Gastroesophageal sphincter (tissue), 4 donors: Measurements from ENCODE around the gene SCARB1. TPM values are rescaled to one million over a fixed set of nuclear protein-coding genes. Genes with fewer than 3 reads are reported as not detected.

Source experiments
- ATAC-seq: fragments of 150-250 bp; one replicate; pipeline ENCODE4 v1.9.1; 2016; ENCODE audit warnings: mild to moderate bottlenecking, moderate library complexity
- H3K27ac ChIP-seq, 4 donors: fragments of 200-600 bp; sonication (generic) in 3 of 4; 1 replicate in 3 of 4; 2 replicates in 1 of 4; pipeline ENCODE4 v1.5.1; 2016 to 2019
- H3K27me3 ChIP-seq: fragments of 200-600 bp; sonication (generic); one replicate; pipeline ENCODE4 v1.5.1; 2019
- H3K36me3 ChIP-seq, 2 donors: fragments of 200-600 bp; sonication (generic); one replicate each; pipeline ENCODE4 v1.5.1; 2019; ENCODE audit warnings: control low read depth in 1 of 2
- H3K4me1 ChIP-seq, 3 donors: fragments of 200-600 bp; sonication (generic); 1 replicate in 2 of 3; 2 replicates in 1 of 3; pipeline ENCODE4 v1.5.1; 2016 to 2019; ENCODE audit warnings: control low read depth in 2 of 3
- H3K4me3 ChIP-seq, 2 donors: fragments of 200-600 bp; sonication (generic); one replicate each; pipeline ENCODE4 v1.5.1; 2019; ENCODE audit warnings: mild to moderate bottlenecking in 1 of 2, moderate library complexity in 1 of 2
- H3K9me3 ChIP-seq, 3 donors: fragments of 200-600 bp; sonication (generic); one replicate each; pipeline ENCODE4 v1.5.1; 2017 to 2019; ENCODE audit warnings: control low read depth in 2 of 3
- EP300 ChIP-seq: sonication (generic); formaldehyde crosslinking; IDR thresholded peaks from one replicate; pipeline ENCODE4 v1.6.1; 2017; ENCODE audit warnings: antibody characterized with exemption, mild to moderate bottlenecking
- POLR2A ChIP-seq, 2 donors: fragments of 450-650 bp; IDR thresholded peaks; one replicate each; pipeline ENCODE4 v1.6.1; 2017; ENCODE audit warnings: antibody characterized with exemption in 2 of 2, mild to moderate bottlenecking in 2 of 2, moderate library complexity in 1 of 2
- POLR2AphosphoS5 ChIP-seq: sonication (generic); formaldehyde crosslinking; IDR thresholded peaks from one replicate; pipeline ENCODE4 v1.6.1; 2017; ENCODE audit warnings: antibody characterized with exemption
- WGBS, 2 donors: methylation state at CpG; one replicate each; pipeline ENCODE4 v1.1.5; 2018; ENCODE audit warnings: low coverage in 1 of 2; 5-methylcytosine and 5-hydroxymethylcytosine counted together
- total RNA-seq, 4 donors: library from RNA; depleted of rRNA; stranded (reverse); fragments of >200 nt; gene quantifications; one replicate each; pipeline ENCODE4 v1.1.0, GENCODE V29; 2016
- TF ChIP-seq, protein P1 (sequence below), 4 experiments: fragments of 200-600 bp in 2 of 4; fragments of 450-650 bp in 2 of 4; sonication (generic) in 1 of 4; IDR thresholded peaks; one replicate each; pipeline ENCODE4 v1.5.1; 2017 to 2019; ENCODE audit warnings: antibody characterized with exemption in 4 of 4, mild to moderate bottlenecking in 2 of 4, moderate library complexity in 2 of 4

Gene SCARB1
- total RNA-seq, 4 donors from 2014 or later: 6.8 to 13.9 (median 11.5) TPM

GRCh38 chr12:124812979-124813378 is 50.7 kb downstream of the SCARB1 start:
- Histone ChIP-seq H3K9me3 (no peaks in the 10 kb centered on the region), H3K4me1 (no peaks in the 10 kb centered on the region), H3K27ac (no peak overlapping the region), H3K36me3 (peaks cover 0 to 51% of the 10 kb centered on the region in 2 donors), H3K27me3 (no peaks in the 10 kb centered on the region), H3K4me3 (no peak overlapping the region)
- TF ChIP-seq, protein P1, sequence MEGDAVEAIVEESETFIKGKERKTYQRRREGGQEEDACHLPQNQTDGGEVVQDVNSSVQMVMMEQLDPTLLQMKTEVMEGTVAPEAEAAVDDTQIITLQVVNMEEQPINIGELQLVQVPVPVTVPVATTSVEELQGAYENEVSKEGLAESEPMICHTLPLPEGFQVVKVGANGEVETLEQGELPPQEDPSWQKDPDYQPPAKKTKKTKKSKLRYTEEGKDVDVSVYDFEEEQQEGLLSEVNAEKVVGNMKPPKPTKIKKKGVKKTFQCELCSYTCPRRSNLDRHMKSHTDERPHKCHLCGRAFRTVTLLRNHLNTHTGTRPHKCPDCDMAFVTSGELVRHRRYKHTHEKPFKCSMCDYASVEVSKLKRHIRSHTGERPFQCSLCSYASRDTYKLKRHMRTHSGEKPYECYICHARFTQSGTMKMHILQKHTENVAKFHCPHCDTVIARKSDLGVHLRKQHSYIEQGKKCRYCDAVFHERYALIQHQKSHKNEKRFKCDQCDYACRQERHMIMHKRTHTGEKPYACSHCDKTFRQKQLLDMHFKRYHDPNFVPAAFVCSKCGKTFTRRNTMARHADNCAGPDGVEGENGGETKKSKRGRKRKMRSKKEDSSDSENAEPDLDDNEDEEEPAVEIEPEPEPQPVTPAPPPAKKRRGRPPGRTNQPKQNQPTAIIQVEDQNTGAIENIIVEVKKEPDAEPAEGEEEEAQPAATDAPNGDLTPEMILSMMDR (IDR thresholded peaks at IDR 0.05): no peak
- TF ChIP-seq POLR2AphosphoS5 (no peak), POLR2A (IDR thresholded peaks at IDR 0.05) (no peak), EP300 (no peak)
- WGBS, 2 donors: 100% methylated on average over 2 of the region's 2 CpGs
- no peak for ATAC-seq

GRCh38 chr12:124812356-124812755 is 51.3 kb downstream of the SCARB1 start:
- ATAC-seq: no peak
- Histone ChIP-seq H3K4me3 (no peak overlapping the region), H3K27me3 (no peaks in the 10 kb centered on the region), H3K4me1 (no peaks in the 10 kb centered on the region), H3K36me3 (peaks cover 0 to 57% of the 10 kb centered on the region in 2 donors), H3K27ac (no peak overlapping the region), H3K9me3 (no peaks in the 10 kb centered on the region)
- 100% methylated on average over 3 of the region's 9 CpGs; no CpG with 5 or more reads in 1 of the 2 donors for WGBS, 2 donors
- TF ChIP-seq POLR2AphosphoS5 (no peak), EP300 (no peak), POLR2A (IDR thresholded peaks at IDR 0.05) (no peak)
- TF ChIP-seq, protein P1 (IDR thresholded peaks at IDR 0.05): no peak

DNA sequence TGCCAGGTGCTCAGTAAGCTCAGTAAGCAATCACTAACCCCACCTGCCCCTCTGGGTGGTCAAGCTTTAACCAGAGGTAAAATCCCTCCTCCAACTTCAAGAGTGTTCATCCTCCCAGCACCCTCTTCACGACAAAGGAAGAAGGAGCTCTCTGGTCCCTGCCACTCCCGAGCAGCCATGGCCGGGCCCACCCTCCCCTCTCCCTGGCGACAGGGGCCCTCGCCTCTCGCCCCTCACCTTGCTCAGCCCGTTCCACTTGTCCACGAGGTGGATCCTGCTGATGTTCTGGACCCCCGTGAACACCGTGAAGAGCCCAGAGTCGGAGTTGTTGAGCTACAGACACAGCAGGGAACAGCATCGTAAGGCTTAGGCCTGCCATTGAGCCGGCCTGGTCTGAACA is 52.0 kb downstream of the SCARB1 start:
- no peak for TF ChIP-seq POLR2AphosphoS5
- no peak for TF ChIP-seq POLR2A (IDR thresholded peaks at IDR 0.05)
- TF ChIP-seq, protein P1 (IDR thresholded peaks at IDR 0.05): no peak
- TF ChIP-seq EP300: no peak
- H3K4me3 ChIP-seq: no peak overlapping the region
- no peak for ATAC-seq
- no peaks in the 10 kb centered on the region for H3K4me1 ChIP-seq
- H3K27ac ChIP-seq: no peak overlapping the region
- WGBS, 2 donors: 100% methylated on average over 1 of the region's 13 CpGs; no CpG with 5 or more reads in 1 of the 2 donors
- H3K27me3 ChIP-seq: no peaks in the 10 kb centered on the region
- H3K9me3 ChIP-seq: no peaks in the 10 kb centered on the region
- H3K36me3 ChIP-seq: peaks cover 0 to 55% of the 10 kb centered on the region in 2 donors

- TF ChIP-seq EP300 (no peak), POLR2AphosphoS5 (no peak), POLR2A (IDR thresholded peaks at IDR 0.05) (no peak)
- TF ChIP-seq, protein P1 (IDR thresholded peaks at IDR 0.05): no peak
- peaks cover 0 to under 1% (median 0%) of the 10 kb centered on the region in 3 donors for H3K4me1 ChIP-seq
- H3K9me3 ChIP-seq: no peaks in the 10 kb centered on the region
- no peaks in the 10 kb centered on the region for H3K27me3 ChIP-seq
- no peak overlapping the region for H3K4me3 ChIP-seq
- 100% methylated on average over 3 of the region's 8 CpGs; no CpG with 5 or more reads in 1 of the 2 donors for WGBS, 2 donors
- peaks cover 0 to 52% of the 10 kb centered on the region in 2 donors for H3K36me3 ChIP-seq
- no peak overlapping the region for H3K27ac ChIP-seq
- ATAC-seq: no peak
Observed at GRCh38 chr12:124809878-124810277, 53.8 kb downstream of the SCARB1 start.

- no peak overlapping the region for H3K27ac ChIP-seq
- no peaks in the 10 kb centered on the region for H3K27me3 ChIP-seq
- H3K9me3 ChIP-seq: no peaks in the 10 kb centered on the region
- peaks cover 0 to 47% of the 10 kb centered on the region in 2 donors for H3K36me3 ChIP-seq
- peaks cover 0 to 6% (median 1%) of the 10 kb centered on the region in 3 donors for H3K4me1 ChIP-seq
- H3K4me3 ChIP-seq: no peak overlapping the region
- WGBS, 2 donors: 91 to 100% methylated on average over 1 of the region's 4 CpGs
- TF ChIP-seq POLR2A (IDR thresholded peaks at IDR 0.05) (no peak), EP300 (no peak), POLR2AphosphoS5 (no peak)
- TF ChIP-seq, protein P1 (IDR thresholded peaks at IDR 0.05): no peak
- ATAC-seq: no peak
Observed at GRCh38 chr12:124809391-124809790, 54.3 kb downstream of the SCARB1 start.
